Lung microvascular endothelial cell (primary cell): ENCODE results near the gene BNIP3. TPM values are rescaled to one million over a fixed set of nuclear protein-coding genes. Genes with fewer than 3 reads are reported as not detected.

ENCODE experiments used
- DNase-seq, 2 donors: peaks; one replicate each; pipeline versions ENCODE4 v3.0.0 to v3.0.0-alpha.2; 2010; ENCODE audit warnings: low read depth in 2 of 2
- total RNA-seq: library from RNA; depleted of rRNA; stranded (reverse); fragments of >200 nt; gene quantifications from 2 replicates; pipeline ENCODE4 v1.2.1, GENCODE V29; 2014

BNIP3 gene
- total RNA-seq, 1 donor from 2014 or later, result 56.2 TPM

GRCh38 chr10:131978366-131978765 is 3.4 kb downstream of the BNIP3 start:
- DNase-seq, result no peak

DNA sequence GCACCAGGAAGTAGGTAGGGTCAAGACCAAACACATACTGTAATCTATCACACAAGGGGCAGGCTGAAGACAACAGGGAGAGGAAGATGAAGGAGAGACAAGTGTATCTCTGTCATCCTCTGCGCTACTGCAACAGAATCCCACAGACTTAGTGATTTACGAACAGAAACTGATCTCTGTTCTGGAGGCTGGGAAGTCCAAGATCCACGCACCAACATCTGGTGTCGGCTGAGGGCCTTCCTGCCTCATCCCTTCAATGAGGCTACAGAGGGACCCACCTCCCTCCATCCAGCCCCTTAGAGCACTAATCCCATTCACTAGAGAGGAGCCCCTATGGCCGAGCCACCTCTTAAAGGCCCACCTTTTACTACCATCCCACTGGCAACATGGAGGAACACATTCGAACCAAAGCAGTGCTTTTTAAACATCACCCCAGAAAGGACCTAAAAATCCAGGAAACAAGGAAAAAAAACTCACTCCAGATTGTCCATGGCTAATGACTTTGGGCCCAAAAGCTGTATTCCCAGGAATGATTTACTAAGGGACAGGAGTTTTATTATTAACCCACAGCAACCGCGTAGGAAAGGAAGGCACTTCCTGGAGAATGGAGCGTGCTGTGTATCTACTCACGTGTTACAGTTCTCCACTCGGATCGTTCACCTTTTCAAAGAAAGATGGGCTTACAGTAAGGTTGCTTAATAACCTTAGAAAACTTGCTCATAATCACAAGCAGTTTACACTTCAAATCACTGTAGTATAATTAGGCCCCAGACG is 4.2 kb downstream of the BNIP3 start:
- DNase-seq, result no peak

DNA sequence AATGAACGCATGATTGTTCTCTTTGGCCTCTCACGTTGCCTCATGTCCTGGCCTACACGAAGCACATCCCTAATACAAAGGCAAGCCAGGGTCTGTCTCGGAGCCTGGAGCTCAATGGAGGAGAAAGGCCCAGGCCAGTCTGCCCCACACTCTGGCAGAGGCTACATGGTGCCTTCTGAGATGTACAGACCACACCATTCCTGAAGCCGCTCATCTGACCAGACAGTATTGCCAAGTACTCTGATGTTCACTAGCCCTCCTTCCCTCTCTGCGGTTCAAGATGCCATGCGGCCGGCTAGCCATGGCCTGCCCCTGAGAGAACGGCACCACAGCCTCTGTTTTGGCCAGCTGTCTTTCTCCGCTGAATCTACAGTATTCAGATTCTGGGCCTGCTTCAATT is 5.9 kb downstream of the BNIP3 start:
- no peak for DNase-seq

DNA sequence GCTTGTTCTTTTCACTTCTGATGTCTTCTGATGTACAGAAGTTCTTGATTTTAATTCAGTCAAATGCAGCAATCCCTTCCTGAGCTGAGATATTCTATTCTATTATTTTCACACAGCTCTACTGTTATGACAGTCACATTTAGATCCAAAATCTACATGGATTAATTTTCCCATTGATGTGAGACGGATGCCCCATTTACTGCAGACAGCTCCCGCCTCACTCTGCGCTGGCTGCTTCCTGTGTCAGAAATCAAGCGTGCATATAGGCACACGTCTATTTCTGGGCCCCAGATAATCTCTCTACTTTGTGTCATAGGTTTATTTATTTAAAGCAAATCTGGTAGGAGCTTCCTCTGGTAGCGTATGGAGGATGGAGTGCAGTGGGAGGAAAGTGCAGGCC is 6.7 kb downstream of the BNIP3 start:
- DNase-seq, result peak; percentile 17 to 38

DNA sequence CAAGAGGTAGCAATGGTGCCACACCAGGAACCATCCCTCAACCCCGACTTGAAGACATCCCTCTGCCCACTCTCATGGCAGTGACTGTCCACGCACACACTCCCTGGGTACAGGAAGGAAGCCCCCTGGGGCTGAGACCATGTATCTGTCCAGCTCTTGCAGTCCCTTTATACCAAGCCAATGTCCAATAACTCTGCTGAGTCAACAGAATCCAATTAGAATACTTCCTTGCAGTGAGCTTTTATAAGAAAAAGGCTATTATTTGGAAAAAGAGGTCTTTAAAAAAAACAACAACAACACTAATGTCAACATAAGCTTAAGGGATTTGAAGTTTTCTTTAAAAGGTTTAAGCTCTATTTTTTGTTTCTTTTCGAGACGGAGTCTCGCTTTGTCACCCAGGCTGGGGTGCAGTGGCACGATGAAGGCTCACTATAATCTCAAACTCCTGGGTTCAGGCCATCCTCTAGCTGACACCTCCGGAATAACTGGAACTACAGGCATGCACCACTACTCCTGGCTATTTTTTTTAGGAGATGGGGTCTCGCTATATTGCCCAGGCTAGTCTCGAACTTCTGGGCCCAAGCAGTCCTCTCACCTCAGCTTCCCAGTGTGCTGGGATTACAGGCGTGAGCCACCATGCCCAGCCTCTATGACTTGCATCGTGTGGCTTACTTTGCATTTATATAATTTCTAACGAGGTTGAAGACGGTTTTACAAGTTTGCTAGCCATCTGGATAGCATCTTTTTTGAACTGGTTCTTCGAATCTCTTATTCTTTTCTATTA is 7.5 kb downstream of the BNIP3 start:
- DNase-seq, result no peak

GRCh38 chr10:131973160-131973951 is 8.4 kb downstream of the BNIP3 start:
- DNase-seq, result no peak

DNA sequence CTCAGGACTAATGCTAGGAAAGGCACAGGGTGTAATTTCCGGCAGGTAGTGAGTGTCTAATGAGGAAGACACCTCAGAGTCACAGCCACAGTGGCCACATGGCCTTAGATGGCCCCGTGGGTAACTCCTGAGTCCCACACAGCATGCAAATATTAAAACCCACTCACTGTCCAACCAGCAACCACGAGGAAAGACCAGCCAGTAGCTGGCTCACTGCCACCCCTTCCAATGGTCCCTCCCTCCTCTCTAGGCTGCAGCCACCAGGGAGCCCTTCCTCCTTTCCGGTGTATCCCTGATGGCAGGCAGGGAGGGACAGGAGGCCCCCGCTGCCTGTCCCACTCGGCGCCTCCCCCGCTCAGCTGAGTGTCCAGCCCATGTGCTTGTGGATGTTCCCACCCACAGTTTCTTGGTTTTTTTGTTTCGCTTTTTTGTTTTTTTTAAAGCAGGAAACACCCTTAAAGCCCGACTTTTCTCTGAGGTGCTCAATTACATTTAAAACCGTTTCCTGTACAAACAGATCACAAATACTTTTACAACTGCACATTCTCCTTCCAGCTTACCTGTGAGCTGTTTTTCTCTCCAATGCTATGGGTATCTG is 9.2 kb downstream of the BNIP3 start:
- DNase-seq, result peak; percentile 56 to 89

GRCh38 chr10:131971591-131971990 is 10.1 kb downstream of the BNIP3 start:
- no peak for DNase-seq

GRCh38 chr10:131970946-131971345 is 10.8 kb downstream of the BNIP3 start:
- no peak for DNase-seq

GRCh38 chr10:131968949-131969348 is 12.8 kb downstream of the BNIP3 start:
- DNase-seq, result no peak

DNA sequence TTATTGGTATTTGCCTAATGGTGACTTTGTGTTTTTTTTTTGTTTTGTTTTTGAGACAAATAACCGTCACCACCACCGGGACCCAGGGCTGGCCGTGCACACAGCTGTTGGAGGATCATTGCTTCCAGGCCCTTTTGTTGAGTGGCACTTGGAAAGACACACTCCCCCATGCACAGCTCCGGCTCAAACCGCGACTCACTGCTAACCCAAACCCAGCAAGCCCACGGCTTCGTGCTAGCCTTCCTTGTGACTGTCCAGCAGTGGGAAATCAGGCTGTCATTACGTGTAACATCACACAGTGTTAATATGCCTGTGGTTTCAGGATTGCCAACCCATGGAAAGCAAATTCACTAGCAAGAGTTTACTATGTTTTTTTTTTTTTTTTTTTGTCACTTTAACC is 17.4 kb downstream of the BNIP3 start:
- no peak for DNase-seq

GRCh38 chr10:131963811-131964210 is 17.9 kb downstream of the BNIP3 start:
- DNase-seq, result no peak

DNA sequence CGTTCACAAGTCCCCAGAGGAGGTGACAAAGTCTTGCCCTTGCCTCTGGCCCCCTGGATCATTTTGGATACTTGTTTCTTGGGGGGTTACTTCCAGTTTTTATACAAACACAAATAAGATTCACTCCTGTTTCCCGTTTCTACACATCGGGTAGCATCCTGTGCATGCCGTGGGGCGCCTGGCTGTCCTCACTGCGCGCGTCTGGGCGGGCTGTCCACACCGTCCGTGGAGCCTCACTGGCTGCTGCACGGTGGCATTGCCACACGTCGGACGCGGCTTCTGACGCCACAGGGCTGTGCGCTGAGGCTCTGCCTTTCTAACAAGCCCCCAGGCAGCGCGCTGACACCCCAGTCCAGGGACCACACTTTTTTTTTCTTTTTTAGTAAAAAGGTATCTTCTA is 18.4 kb downstream of the BNIP3 start:
- DNase-seq, result no peak

DNA sequence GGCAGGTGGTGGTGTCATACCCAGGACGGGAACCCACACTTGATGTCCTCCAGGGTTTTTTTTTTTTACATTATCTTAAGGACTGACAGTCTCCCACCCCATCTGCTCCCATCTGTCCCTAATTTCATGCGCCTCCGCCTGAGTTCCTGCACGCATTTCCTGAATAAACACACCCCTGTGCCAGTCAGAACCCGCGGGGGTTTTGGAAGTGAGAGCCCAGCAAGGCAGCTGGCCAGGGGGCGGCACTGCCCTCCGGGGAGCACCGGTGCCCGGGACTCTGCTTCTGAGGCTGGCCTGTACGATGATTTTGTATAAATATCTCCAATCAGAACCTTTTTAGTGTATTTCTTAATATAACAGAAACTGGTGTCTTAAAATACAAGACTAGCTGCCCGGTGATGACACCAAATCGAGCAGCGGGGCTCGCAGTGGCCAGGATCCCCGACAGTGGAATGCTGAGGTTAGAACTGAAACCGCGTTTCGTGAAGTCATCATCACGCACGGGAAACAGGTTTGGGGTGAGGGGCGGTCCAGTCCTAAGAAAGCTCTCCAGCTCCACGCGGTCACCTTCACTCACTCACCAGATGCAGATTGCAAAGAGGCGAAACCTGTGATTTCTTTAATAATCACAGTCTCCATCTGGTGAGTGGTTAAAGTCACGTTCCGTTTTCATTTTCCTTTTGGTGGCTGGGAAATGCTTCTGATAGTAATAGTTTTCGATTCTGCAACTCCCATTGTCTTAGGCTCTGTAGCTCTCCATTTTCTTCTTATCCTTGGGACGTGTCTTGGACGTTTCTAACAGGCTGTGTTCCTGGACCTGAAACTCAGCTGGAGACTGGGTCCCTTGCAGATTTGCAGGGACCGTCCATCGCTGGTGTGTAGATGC is 19.7 kb downstream of the BNIP3 start:
- no peak for DNase-seq

DNA sequence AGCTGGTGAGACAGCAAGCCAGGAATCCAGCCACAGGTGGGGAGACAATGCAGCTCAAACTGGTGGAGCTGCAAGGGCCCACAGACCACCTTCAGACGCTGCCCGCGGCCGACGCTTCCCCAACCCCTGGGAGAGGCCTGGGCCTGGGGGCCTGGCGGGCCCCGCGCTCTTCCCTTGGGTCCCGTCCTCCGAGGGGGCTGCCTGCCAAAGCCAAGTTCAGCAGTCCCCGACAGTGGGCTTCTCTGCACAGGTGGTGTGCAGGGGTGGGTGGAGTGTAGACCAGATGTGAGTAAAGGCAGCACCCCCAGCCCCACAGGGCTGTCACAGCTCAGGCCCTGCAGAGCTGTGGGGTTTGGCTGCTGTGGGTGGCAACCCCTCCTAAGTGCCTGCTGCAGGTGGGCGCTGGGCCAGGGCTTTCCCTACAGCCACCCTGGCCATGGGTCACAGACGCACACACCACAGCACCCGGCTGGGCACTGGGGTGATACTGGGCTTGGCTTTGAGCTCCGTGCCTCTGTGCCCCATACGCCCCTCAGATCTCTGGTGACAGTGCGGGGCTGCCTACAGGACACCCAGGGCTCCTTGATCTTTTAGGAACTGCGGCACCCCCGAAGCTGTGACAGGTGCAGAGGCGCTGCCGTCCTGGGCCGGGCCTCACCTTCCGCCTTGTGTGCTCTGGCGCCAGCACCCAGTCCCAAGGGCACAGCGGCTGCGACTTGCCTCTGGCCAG is 20.5 kb downstream of the BNIP3 start:
- DNase-seq, result no peak

DNA sequence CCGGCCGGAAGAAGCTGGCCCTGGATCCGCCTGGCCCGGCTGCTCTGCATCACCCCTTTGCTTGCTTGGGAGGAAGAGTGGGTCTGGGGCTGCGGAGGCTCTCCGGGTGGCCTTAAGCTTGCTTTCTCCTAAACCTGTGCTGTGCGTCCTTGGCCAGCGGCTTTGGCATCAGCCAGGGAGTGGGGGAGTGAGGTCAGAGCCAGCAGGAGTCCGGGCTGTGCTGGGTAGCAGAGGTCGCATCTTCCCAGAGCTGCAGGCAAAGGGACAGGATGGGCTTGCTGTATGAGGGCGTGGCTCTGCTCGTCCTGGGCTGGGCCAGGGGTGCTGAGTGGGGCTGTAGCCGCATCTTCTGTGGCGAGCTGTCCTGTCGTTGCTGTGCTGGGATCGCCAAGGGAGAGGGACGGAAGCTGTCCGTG is 21.1 kb downstream of the BNIP3 start:
- no peak for DNase-seq

- no peak for DNase-seq
These were observed 21.9 kb downstream of the BNIP3 start for GRCh38 chr10:131959841-131960240.

DNA sequence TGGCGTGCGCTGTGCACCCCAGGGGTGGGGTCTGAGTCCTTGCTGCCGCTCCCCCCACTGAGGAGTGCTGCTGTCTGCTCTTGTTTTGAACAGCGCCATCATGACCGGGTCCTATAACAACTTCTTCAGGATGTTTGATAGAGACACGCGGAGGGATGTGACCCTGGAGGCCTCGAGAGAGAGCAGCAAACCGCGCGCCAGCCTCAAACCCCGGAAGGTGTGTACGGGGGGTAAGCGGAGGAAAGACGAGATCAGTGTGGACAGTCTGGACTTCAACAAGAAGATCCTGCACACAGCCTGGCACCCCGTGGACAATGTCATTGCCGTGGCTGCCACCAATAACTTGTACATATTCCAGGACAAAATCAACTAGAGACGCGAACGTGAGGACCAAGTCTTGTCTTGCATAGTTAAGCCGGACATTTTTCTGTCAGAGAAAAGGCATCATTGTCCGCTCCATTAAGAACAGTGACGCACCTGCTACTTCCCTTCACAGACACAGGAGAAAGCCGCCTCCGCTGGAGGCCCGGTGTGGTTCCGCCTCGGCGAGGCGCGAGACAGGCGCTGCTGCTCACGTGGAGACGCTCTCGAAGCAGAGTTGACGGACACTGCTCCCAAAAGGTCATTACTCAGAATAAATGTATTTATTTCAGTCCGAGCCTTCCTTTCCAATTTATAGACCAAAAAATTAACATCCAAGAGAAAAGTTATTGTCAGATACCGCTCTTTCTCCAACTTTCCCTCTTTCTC is 26.0 kb downstream of the BNIP3 start:
- DNase-seq, result no peak

DNA sequence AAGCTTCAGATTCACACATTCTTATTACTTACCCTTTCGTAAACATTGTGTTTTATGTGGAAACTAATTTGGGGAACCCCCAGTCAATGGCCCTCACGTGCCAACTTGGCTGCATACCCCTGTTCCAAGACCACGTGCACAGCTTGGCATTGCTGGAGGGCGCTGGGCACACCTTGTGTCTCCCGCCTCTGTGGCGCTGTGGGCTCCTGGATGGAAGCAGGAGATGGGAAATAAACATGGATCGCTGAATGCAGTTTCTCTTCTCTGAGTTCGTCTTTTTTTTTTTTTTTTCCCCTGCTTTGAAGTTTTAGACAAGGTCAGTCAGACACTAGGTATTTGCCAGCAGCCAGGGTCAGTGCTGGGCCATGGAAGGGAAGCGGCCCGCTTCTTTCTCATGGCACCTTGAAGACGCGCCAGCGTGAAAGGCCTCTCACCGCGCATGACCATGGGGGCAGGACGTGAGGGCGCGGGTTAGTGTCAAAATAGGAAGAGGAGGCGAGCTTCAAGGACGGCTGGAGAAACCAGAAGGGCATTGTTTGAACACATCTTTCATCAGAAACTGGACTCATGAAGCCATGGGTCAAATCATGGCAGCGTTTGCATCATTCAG is 27.3 kb downstream of the BNIP3 start:
- no peak for DNase-seq
